ENCODE data around the gene TOR1AIP2. TPM values are rescaled to one million over a fixed set of nuclear protein-coding genes. Genes with fewer than 3 reads are reported as not detected.
A peak's percentile ranks its signal among the peaks of the same experiment; 100 is the strongest.

TOR1AIP2 gene
- total RNA-seq, 1 donor from 2014 or later = 64.2 TPM

DNA sequence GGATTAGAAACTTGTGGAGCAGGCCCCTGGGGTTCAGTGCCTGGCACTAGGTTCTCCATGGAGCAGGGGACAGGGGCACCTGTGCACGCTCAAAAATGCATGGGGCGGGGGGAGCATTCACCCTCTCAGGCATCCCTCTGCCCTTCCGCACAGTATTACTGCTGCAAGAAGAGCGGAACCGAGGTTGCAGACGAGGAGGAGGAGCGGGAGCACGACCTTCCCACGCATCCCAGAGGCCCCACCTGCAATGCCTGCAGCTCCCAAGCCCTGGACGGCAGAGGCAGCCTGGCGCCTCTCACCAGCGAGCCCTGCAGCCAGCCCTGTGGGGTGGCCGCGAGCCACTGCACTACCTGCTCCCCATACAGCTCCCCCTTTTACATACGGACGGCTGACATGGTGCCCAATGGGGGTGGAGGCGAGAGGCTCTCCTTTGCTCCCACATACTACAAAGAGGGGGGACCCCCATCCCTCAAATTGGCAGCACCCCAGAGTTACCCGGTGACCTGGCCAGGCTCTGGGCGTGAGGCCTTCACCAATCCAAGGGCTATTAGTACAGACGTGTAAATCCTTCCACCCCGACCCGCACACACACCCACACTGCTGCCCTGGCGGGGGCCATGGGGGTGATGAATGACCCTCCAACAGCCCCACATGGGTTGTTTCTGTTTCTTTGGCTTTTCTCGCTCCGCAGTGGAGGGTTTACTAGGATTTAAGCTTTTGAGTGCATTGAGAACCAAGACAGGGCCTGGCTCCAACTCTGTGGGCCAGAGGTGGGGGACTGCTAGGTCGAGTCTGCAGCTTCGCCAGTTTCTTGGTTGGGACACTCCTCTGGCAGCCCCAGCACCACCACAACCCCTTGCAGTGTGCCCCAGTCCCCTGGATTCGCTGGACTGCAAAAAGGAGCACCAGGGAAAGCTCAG, 63.7 kb downstream of the TOR1AIP2 start:
- Histone ChIP-seq H3K27me3 (ENCODE audit: control insufficient read depth, insufficient read depth, low read length) (peaks cover 5% of the 10 kb centered on the region), H3K36me3 (ENCODE audit: control insufficient read depth, insufficient read depth, low read length) (no peaks in the 10 kb centered on the region), H3K4me3 (ENCODE audit: low read depth, low read length) (no peak overlapping the region)
- TF ChIP-seq, protein P1, sequence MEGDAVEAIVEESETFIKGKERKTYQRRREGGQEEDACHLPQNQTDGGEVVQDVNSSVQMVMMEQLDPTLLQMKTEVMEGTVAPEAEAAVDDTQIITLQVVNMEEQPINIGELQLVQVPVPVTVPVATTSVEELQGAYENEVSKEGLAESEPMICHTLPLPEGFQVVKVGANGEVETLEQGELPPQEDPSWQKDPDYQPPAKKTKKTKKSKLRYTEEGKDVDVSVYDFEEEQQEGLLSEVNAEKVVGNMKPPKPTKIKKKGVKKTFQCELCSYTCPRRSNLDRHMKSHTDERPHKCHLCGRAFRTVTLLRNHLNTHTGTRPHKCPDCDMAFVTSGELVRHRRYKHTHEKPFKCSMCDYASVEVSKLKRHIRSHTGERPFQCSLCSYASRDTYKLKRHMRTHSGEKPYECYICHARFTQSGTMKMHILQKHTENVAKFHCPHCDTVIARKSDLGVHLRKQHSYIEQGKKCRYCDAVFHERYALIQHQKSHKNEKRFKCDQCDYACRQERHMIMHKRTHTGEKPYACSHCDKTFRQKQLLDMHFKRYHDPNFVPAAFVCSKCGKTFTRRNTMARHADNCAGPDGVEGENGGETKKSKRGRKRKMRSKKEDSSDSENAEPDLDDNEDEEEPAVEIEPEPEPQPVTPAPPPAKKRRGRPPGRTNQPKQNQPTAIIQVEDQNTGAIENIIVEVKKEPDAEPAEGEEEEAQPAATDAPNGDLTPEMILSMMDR (IDR thresholded peaks at IDR 0.05; ENCODE audit: insufficient read depth, low read length, severe bottlenecking) = no peak
- FAIRE-seq (no peak), DNase-seq (ENCODE audit: low read depth) (no peak)

DNA sequence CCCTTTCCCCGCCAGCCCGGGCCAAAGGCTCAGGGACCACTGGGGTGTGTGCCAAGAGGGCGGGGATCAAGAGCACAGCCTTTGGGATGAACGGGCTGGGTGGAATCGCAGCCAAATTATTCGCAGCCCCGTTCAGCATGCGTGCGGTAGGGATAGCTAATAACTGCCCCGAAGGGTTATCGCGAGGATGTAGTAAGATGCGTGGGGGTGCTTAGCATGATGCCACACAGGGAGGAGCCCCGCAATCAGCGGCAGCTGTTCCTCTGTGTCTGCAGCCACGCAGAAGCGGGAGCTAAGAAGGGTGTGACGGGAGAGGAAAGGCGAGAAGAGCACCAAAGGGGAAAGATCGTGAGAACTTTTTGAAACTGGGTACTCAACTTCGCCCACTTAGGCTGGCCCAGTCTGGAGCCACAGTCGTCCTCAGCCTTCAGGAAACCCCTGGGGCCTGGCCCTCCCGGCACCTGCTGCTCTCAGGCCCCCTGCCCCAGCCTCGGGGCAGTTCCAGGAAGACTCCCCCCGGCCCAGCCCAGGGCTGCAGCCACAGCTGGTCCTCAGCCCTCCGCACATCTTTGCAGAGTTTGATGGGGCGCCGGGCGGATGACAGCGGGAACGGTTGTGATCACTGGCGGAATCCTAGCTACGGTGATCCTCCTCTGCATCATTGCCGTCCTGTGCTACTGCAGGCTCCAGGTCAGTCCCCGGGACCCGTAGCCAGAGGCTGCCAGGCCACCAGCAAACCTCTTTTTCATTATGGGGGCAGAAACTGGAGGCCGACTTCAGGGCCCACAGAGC, 64.9 kb downstream of the TOR1AIP2 start:
- FAIRE-seq (no peak), DNase-seq (ENCODE audit: low read depth) (no peak)
- TF ChIP-seq, protein P1 (IDR thresholded peaks at IDR 0.05; ENCODE audit: insufficient read depth, low read length, severe bottlenecking) = no peak
- Histone ChIP-seq H3K27me3 (ENCODE audit: control insufficient read depth, insufficient read depth, low read length) (peaks cover 5% of the 10 kb centered on the region), H3K4me3 (ENCODE audit: low read depth, low read length) (no peak overlapping the region), H3K36me3 (ENCODE audit: control insufficient read depth, insufficient read depth, low read length) (no peaks in the 10 kb centered on the region)

DNA sequence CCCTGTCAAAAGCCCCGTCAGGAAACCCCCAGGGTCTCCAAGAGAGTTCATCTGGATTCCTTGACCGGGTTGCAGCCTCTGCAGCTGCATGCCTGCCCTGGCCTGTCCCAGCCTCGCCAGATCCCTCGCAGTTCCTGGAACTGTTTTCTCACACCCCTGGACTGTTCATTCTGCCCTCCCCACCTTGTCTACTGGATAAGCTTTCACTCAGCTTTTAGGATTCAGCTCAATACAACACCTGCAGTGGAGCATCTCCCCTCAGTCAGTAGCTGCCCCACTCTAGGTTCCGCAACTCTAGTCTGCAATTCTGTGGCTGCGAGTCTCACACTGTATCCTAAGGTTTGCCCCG, 67.3 kb downstream of the TOR1AIP2 start:
- FAIRE-seq = no peak
- H3K27me3 ChIP-seq (ENCODE audit: control insufficient read depth, insufficient read depth, low read length) = peaks cover 2% of the 10 kb centered on the region
- H3K36me3 ChIP-seq (ENCODE audit: control insufficient read depth, insufficient read depth, low read length) = no peaks in the 10 kb centered on the region
- TF ChIP-seq, protein P1 (IDR thresholded peaks at IDR 0.05; ENCODE audit: insufficient read depth, low read length, severe bottlenecking) = no peak
- no peak overlapping the region for H3K4me3 ChIP-seq (ENCODE audit: low read depth, low read length)
- peak; percentile 27 for DNase-seq (ENCODE audit: low read depth)

DNA sequence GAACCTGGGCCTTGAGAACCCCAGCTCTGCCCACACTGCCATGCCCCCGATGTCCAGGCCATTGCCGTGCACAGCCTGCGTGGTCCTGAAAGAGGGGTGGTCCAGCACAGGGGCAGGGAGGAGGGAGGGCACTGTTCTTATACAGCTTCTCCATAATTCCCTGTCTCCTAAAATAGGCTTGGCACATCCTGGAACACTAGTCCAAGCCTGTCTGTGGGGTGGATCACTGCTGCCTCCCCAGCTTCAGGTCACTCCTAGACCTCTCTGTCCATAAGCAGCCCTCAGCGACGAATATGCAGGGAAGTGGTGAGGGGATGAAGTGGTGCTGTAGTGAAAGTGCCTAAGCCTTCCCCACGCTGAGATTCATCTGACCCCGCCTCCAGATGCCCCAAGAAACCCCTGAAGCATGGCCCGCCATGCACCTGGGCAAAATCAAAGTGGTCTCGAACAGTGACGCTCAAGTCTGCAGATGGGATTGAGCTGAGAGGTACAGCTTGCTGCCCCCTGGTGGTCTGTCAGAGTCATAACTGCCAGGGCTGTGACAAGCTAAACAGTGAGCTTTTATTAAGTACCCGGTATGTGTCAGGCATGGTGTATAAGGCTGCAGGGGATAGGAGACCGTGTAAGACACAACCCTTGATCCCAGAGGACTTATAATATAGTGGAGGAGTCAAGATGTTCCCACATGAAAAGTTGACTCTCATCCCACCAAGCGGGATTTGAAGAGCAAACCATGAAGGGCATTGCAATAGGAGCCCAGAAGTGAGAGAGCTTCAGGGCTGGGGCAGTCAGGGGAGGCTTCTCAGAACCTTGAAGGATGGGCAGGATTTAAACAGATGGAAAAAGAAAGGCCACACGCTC, 67.9 kb downstream of the TOR1AIP2 start:
- TF ChIP-seq, protein P1 (IDR thresholded peaks at IDR 0.05; ENCODE audit: insufficient read depth, low read length, severe bottlenecking) = peak; percentile 89
- DNase-seq (ENCODE audit: low read depth) (peak; percentile 69), FAIRE-seq (peak; percentile 18)
- H3K27me3 ChIP-seq (ENCODE audit: control insufficient read depth, insufficient read depth, low read length) = peaks cover 2% of the 10 kb centered on the region
- H3K36me3 ChIP-seq (ENCODE audit: control insufficient read depth, insufficient read depth, low read length) = no peaks in the 10 kb centered on the region
- no peak overlapping the region for H3K4me3 ChIP-seq (ENCODE audit: low read depth, low read length)

DNA sequence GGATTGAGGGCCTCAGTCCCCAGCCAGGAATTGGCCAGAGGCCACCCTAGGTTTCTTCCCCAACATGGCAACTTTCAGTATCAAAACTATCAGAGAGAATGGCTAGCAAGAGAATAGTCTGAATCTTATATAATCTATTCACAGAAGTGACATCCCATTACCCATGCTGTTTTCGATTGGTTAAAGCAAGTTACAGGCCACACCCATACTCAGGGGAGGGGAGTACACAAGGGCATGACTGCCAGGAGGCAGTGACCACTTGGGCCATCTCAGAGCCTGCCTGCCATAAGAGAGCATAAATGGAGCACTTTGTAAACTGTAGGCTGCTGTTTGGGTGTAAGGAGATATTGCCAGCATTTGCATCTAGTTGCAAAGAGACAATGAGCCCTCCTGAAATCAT, 69.1 kb downstream of the TOR1AIP2 start:
- FAIRE-seq (no peak), DNase-seq (ENCODE audit: low read depth) (no peak)
- TF ChIP-seq, protein P1 (IDR thresholded peaks at IDR 0.05; ENCODE audit: insufficient read depth, low read length, severe bottlenecking) = no peak
- no peaks in the 10 kb centered on the region for H3K36me3 ChIP-seq (ENCODE audit: control insufficient read depth, insufficient read depth, low read length)
- peaks cover 2% of the 10 kb centered on the region for H3K27me3 ChIP-seq (ENCODE audit: control insufficient read depth, insufficient read depth, low read length)
- H3K4me3 ChIP-seq (ENCODE audit: low read depth, low read length) = no peak overlapping the region
